ENCODE measurements around the gene DNAH5.
"Not testable (repeated sequence)": the region's sequence is repeated elsewhere in the genome, so short reads cannot be mapped to it uniquely, and the experiment has no call there.

Gene DNAH5

GRCh38 chr5:13816126-13816525, 128.4 kb downstream of the DNAH5 start:
- TF ChIP-seq CTCF (IDR thresholded peaks at IDR 0.05; ENCODE audit: low read depth, low read length): no peak
- DNase-seq (ENCODE audit: low read depth in 2 of 2): no peak
- H3K4me3 ChIP-seq (replicated peaks in 1 of 2; ENCODE audit: low read depth in 2 of 2, low read length in 2 of 2): no peak overlapping the region

GRCh38 chr5:13814301-13814700, 130.2 kb downstream of the DNAH5 start:
- H3K4me3 ChIP-seq (replicated peaks in 1 of 2; ENCODE audit: low read depth in 2 of 2, low read length in 2 of 2): no peak overlapping the region
- no peak for DNase-seq (ENCODE audit: low read depth in 2 of 2)
- TF ChIP-seq CTCF (IDR thresholded peaks at IDR 0.05; ENCODE audit: low read depth, low read length): no peak

GRCh38 chr5:13809921-13810320, 134.6 kb downstream of the DNAH5 start:
- no peak for TF ChIP-seq CTCF (IDR thresholded peaks at IDR 0.05; ENCODE audit: low read depth, low read length)
- DNase-seq (ENCODE audit: low read depth in 2 of 2): no peak
- no peak overlapping the region for H3K4me3 ChIP-seq (replicated peaks in 1 of 2; ENCODE audit: low read depth in 2 of 2, low read length in 2 of 2)

- H3K4me3 ChIP-seq (replicated peaks in 1 of 2; ENCODE audit: low read depth in 2 of 2, low read length in 2 of 2): no peak overlapping the region
- no peak for DNase-seq (ENCODE audit: low read depth in 2 of 2)
- no peak for TF ChIP-seq CTCF (IDR thresholded peaks at IDR 0.05; ENCODE audit: low read depth, low read length)
These were observed 140.2 kb downstream of the DNAH5 start for GRCh38 chr5:13804336-13804735.

GRCh38 chr5:13798569-13798968, 145.9 kb downstream of the DNAH5 start:
- H3K4me3 ChIP-seq (replicated peaks in 1 of 2; ENCODE audit: low read depth in 2 of 2, low read length in 2 of 2); DNase-seq (ENCODE audit: low read depth in 2 of 2): not testable (repeated sequence)

GRCh38 chr5:13785781-13786415, 158.6 kb downstream of the DNAH5 start:
- H3K4me3 ChIP-seq (replicated peaks in 1 of 2; ENCODE audit: low read depth in 2 of 2, low read length in 2 of 2): no peak overlapping the region
- no peak for TF ChIP-seq CTCF (IDR thresholded peaks at IDR 0.05; ENCODE audit: low read depth, low read length)
- no peak for DNase-seq (ENCODE audit: low read depth in 2 of 2)

GRCh38 chr5:13783726-13784125, 160.8 kb downstream of the DNAH5 start:
- no peak for DNase-seq (ENCODE audit: low read depth in 2 of 2)
- no peak for TF ChIP-seq CTCF (IDR thresholded peaks at IDR 0.05; ENCODE audit: low read depth, low read length)
- H3K4me3 ChIP-seq (replicated peaks in 1 of 2; ENCODE audit: low read depth in 2 of 2, low read length in 2 of 2): no peak overlapping the region

Data from cardiac fibroblast (primary cell).